Astrocyte (in vitro differentiated cells and primary cell): Measurements from ENCODE around the gene ABHD17C.

Experiments used
- CTCF ChIP-seq: IDR thresholded peaks from 2 replicates; pipeline ENCODE4 v1.5.1; 2011; ENCODE audit warnings: low read depth, mild to moderate bottlenecking, inconsistent platforms, low read length, moderate library complexity; ENCODE audit not compliant: insufficient read depth
- EZH2 ChIP-seq: IDR thresholded peaks from 2 replicates; pipeline ENCODE4 v1.6.1; 2012; ENCODE audit warnings: mild to moderate bottlenecking, low read length, inconsistent platforms; ENCODE audit not compliant: insufficient read depth

- TF ChIP-seq EZH2 = no peak
- no peak for TF ChIP-seq CTCF
These were observed 105.0 kb downstream of the ABHD17C start for GRCh38 chr15:80800067-80800466.
